IPS DF 6.9 (cell line): Measurements from ENCODE around the gene WAPL.
"Not testable (repeated sequence)": the region's sequence is repeated elsewhere in the genome, so short reads cannot be mapped to it uniquely, and the experiment has no call there.

Experiments
- DNase-seq: peaks from one replicate; pipeline ENCODE4 v3.0.0-alpha.2; 2013; ENCODE audit warnings: low read depth, low spot score
- H3K27ac ChIP-seq: one replicate; pipeline ENCODE4 v1.5.1; 2013; ENCODE audit warnings: low read length, control low read depth
- H3K27me3 ChIP-seq: 2 replicates; pipeline ENCODE4 v1.6.1; 2013; ENCODE audit warnings: mild to moderate bottlenecking, low read length; ENCODE audit not compliant: control insufficient read depth, insufficient read depth
- H3K36me3 ChIP-seq: 2 replicates; pipeline ENCODE4 v1.6.1; 2013; ENCODE audit warnings: low read length; ENCODE audit not compliant: control insufficient read depth, insufficient read depth
- H3K4me1 ChIP-seq: 2 replicates; pipeline ENCODE4 v1.6.1; 2013; ENCODE audit warnings: low read length; ENCODE audit not compliant: control insufficient read depth, insufficient read depth
- H3K4me3 ChIP-seq: 2 replicates; pipeline ENCODE4 v1.5.1; 2013; ENCODE audit warnings: mild to moderate bottlenecking, low read length
- H3K9me3 ChIP-seq: 2 replicates; pipeline ENCODE4 v1.6.1; 2013; ENCODE audit warnings: low read length, inconsistent platforms; ENCODE audit not compliant: control insufficient read depth, insufficient read depth
- WGBS: extraction: QIAGEN DNeasy Blood & Tissue Kit; methylation state at CpG from one replicate; pipeline ENCODE4 v1.1.7; 2013; ENCODE audit warnings: mixed read lengths, missing lambda C conversion rate; ENCODE audit not compliant: insufficient read length, insufficient coverage; 5-methylcytosine and 5-hydroxymethylcytosine counted together

The WAPL gene

DNA sequence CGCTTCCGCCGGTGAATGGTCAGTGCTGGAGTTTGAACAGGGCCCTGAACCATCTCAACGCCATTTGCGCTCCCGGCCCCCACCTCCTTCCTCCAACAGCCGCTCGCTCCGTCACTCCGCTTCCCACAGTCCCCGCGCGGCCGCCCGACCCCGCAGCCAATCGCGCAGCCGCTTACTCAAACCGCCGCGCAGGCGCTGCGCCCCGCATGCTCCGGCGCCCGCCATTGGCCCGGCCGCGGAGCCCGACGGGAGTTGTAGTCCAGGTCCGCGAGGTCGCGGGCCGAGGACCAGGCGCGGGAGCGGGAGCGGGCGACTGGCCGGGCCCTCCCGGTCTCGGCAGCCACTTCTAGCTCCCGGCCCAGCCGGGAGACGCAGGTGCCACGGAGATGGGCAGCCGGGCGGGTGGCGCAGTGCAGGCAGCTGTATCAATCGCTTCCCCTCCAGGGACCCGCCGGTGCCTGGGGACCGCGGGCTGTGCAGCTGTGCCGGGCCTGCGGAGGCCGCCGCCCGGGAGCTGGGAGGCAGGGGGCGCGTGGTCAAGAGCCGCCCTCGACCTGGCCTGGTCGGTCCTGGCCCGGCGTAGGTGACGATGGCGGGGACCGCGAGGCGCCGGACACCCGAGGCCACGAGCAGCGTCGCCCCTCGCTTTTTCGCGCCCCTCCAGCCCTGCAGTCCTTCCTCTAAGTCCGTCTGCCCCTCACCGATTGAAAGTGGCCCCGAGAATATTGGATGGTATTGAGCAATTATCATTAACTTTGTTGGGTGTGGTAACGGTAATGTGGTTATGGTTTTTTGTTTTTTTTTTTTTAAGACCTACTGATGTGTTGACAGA, at the start of gene WAPL:
WAPL (minus strand) TSS at position 115 of the 832 bp plus-strand sequence. CDS start 3,723 bp downstream, outside the sequence.
- Histone ChIP-seq H3K27ac (no peak within 1 kb of the TSS), H3K9me3 (no peaks in the 10 kb centered on the region), H3K4me1 (no peaks in the 10 kb centered on the region), H3K4me3 (peak within 1 kb of the TSS; percentile 93), H3K27me3 (no peaks in the 10 kb centered on the region), H3K36me3 (peaks cover 3% of the 10 kb centered on the region; the same call in 1 of the 2 replicates)
- WGBS = no CpG with 5 or more reads among the region's 87 CpGs
- DNase-seq = peak; percentile 75

GRCh38 chr10:86569335-86569734, 47.7 kb upstream of the WAPL start:
- Histone ChIP-seq H3K27ac (no peak overlapping the region), H3K4me3 (no peak overlapping the region), H3K9me3 (no peaks in the 10 kb centered on the region), H3K4me1 (no peaks in the 10 kb centered on the region), H3K36me3 (no peaks in the 10 kb centered on the region), H3K27me3 (no peaks in the 10 kb centered on the region)
- no peak for DNase-seq

DNA sequence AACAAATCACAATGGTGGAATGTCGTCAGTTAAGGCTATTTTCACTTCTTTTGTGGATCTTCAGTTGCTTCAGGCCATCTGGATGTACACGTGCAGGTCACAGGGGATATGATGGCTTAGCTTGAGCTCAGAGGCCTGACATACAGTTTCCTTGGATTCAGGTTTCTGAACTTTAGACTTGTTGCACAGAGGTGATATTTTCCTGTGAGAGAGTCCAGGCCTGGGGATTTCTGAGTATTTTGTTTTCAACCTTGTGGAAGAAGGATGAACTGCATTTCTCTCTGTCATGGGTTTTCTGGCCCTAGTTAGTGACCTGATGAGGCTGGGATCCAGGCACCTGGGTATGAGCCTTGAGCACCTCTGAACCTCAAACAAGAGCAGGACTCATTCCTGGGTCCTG, 44.9 kb upstream of the WAPL start:
- H3K4me3 ChIP-seq, H3K4me1 ChIP-seq, DNase-seq, H3K27ac ChIP-seq, H3K9me3 ChIP-seq, H3K36me3 ChIP-seq, H3K27me3 ChIP-seq: not testable (repeated sequence)
- WGBS = no CpG with 5 or more reads among the region's 2 CpGs

- no CpG with 5 or more reads among the region's 6 CpGs for WGBS
- not testable (repeated sequence) for H3K4me1 ChIP-seq, H3K27me3 ChIP-seq, H3K36me3 ChIP-seq, DNase-seq, H3K4me3 ChIP-seq, H3K9me3 ChIP-seq, H3K27ac ChIP-seq
Observed at GRCh38 chr10:86563338-86563737, 41.7 kb upstream of the WAPL start.

- H3K4me1 ChIP-seq, H3K27ac ChIP-seq, H3K36me3 ChIP-seq, H3K4me3 ChIP-seq, H3K9me3 ChIP-seq, H3K27me3 ChIP-seq, DNase-seq: not testable (repeated sequence)
- no CpG with 5 or more reads among the region's 3 CpGs for WGBS
Observed at GRCh38 chr10:86558695-86559094, 37.1 kb upstream of the WAPL start.

GRCh38 chr10:86556933-86557649, 35.5 kb upstream of the WAPL start:
- no peak overlapping the region for H3K27ac ChIP-seq
- no peak overlapping the region for H3K4me3 ChIP-seq
- DNase-seq = no peak
- no peaks in the 10 kb centered on the region for H3K36me3 ChIP-seq
- no CpG with 5 or more reads among the region's 15 CpGs for WGBS
- peaks cover 2% of the 10 kb centered on the region; the same call in 1 of the 2 replicates for H3K4me1 ChIP-seq
- H3K9me3 ChIP-seq = no peaks in the 10 kb centered on the region
- no peaks in the 10 kb centered on the region for H3K27me3 ChIP-seq

GRCh38 chr10:86556532-86556931, 34.9 kb upstream of the WAPL start:
- H3K36me3 ChIP-seq = no peaks in the 10 kb centered on the region
- H3K27me3 ChIP-seq = no peaks in the 10 kb centered on the region
- WGBS = no CpG with 5 or more reads among the region's 3 CpGs
- H3K27ac ChIP-seq = no peak overlapping the region
- no peaks in the 10 kb centered on the region for H3K9me3 ChIP-seq
- DNase-seq = no peak
- peaks cover 2% of the 10 kb centered on the region; the same call in 1 of the 2 replicates for H3K4me1 ChIP-seq
- no peak overlapping the region for H3K4me3 ChIP-seq

GRCh38 chr10:86553639-86554038, 32.0 kb upstream of the WAPL start:
- H3K27me3 ChIP-seq = no peaks in the 10 kb centered on the region
- DNase-seq = no peak
- no peak overlapping the region for H3K27ac ChIP-seq
- H3K9me3 ChIP-seq = no peaks in the 10 kb centered on the region
- H3K4me1 ChIP-seq = peaks cover 2% of the 10 kb centered on the region; the same call in 1 of the 2 replicates
- WGBS = no CpG with 5 or more reads among the region's 4 CpGs
- H3K4me3 ChIP-seq = no peak overlapping the region
- no peaks in the 10 kb centered on the region for H3K36me3 ChIP-seq

- H3K36me3 ChIP-seq = no peaks in the 10 kb centered on the region
- H3K27ac ChIP-seq = no peak overlapping the region
- no peak overlapping the region for H3K4me3 ChIP-seq
- no peaks in the 10 kb centered on the region for H3K9me3 ChIP-seq
- H3K27me3 ChIP-seq = no peaks in the 10 kb centered on the region
- WGBS = no CpG with 5 or more reads among the region's 5 CpGs
- no peak for DNase-seq
- H3K4me1 ChIP-seq = peaks cover 2% of the 10 kb centered on the region; the same call in 1 of the 2 replicates
Observed at GRCh38 chr10:86553213-86553612, 31.6 kb upstream of the WAPL start.

DNA sequence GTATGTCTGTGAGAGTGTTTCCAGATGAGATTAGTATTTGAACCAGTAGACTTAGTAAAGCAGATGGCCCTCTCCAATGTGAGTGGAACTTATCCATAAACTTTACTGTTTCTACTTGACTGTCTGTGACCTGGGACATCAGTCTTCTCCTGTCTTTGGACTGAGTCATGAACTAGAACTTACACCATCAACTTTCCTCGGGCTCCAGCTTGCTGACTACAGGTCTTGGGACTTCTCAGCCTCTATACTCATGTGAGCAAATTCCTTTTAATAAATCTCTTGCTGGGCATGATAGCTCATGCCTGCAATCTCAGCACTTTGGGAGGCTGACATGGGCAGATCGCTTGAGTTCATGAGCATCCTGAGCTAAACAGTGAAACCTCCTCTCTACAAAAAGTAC, 25.7 kb upstream of the WAPL start:
- WGBS = no CpG with 5 or more reads among the region's 2 CpGs
- no peak overlapping the region for H3K27ac ChIP-seq
- H3K27me3 ChIP-seq = no peaks in the 10 kb centered on the region
- DNase-seq = no peak
- no peak overlapping the region for H3K4me3 ChIP-seq
- H3K4me1 ChIP-seq = no peaks in the 10 kb centered on the region
- H3K9me3 ChIP-seq = no peaks in the 10 kb centered on the region
- H3K36me3 ChIP-seq = no peaks in the 10 kb centered on the region
